Measurements from ENCODE around the gene SLC35C1. TPM values are rescaled to one million over a fixed set of nuclear protein-coding genes. Genes with fewer than 3 reads are reported as not detected.

The SLC35C1 gene
- total RNA-seq, 4 donors from 2014 or later = 24.8 to 68.8 (median 62.0) TPM

DNA sequence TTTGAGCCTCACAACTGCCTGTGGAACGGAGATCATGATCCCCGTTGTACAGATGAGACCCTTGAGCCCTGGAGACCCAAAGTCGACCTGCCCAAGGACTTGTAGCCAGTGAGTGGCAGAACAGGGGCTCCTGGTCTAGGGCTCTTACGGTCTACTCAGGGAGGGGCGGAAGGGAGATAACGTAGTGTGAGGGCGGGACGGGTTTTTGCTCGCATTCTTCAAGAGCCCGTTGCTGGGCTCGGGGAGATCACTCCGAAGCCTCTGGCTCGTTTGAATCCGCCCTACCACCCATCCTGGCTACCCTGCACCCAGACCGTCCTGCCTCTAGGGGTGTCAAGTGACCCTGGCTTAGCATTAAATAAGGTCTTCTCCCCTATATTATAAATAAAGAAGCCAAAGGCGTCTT lies 43.0 kb downstream of the SLC35C1 start:
- H3K36me3 ChIP-seq = no peaks in the 10 kb centered on the region
- peak overlapping the region; percentile 90 to 97 (median 94) for H3K27ac ChIP-seq
- no peaks in the 10 kb centered on the region for H3K27me3 ChIP-seq
- DNase-seq = peak in 2 of 3 donors; percentile 39 to 70
- H3K9me3 ChIP-seq = no peaks in the 10 kb centered on the region
- H3K4me1 ChIP-seq = peaks cover 0 to 36% (median 13%) of the 10 kb centered on the region in 4 donors
- TF ChIP-seq, protein P1, sequence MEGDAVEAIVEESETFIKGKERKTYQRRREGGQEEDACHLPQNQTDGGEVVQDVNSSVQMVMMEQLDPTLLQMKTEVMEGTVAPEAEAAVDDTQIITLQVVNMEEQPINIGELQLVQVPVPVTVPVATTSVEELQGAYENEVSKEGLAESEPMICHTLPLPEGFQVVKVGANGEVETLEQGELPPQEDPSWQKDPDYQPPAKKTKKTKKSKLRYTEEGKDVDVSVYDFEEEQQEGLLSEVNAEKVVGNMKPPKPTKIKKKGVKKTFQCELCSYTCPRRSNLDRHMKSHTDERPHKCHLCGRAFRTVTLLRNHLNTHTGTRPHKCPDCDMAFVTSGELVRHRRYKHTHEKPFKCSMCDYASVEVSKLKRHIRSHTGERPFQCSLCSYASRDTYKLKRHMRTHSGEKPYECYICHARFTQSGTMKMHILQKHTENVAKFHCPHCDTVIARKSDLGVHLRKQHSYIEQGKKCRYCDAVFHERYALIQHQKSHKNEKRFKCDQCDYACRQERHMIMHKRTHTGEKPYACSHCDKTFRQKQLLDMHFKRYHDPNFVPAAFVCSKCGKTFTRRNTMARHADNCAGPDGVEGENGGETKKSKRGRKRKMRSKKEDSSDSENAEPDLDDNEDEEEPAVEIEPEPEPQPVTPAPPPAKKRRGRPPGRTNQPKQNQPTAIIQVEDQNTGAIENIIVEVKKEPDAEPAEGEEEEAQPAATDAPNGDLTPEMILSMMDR (IDR thresholded peaks at IDR 0.05) = peak in 2 of 6 experiments; percentile 7 to 34
- TF ChIP-seq POLR2A (IDR thresholded peaks at IDR 0.05) = no peak
- peak overlapping the region; percentile 66 to 98 (median 80) for H3K4me3 ChIP-seq

GRCh38 chr11:45848654-45849081 lies 43.7 kb downstream of the SLC35C1 start:
- TF ChIP-seq POLR2A (IDR thresholded peaks at IDR 0.05) = peak in 1 of 2 donors; percentile 29
- TF ChIP-seq, protein P1 (IDR thresholded peaks at IDR 0.05) = no peak
- DNase-seq = no peak
- peak overlapping the region in 3 of 4 donors; percentile 66 to 88 (median 73) for H3K4me3 ChIP-seq
- H3K27ac ChIP-seq = peak overlapping the region in 3 of 4 donors; percentile 90 to 97 (median 96)
- H3K9me3 ChIP-seq = no peaks in the 10 kb centered on the region
- H3K36me3 ChIP-seq = no peaks in the 10 kb centered on the region
- no peaks in the 10 kb centered on the region for H3K27me3 ChIP-seq
- peaks cover 0 to 40% (median 13%) of the 10 kb centered on the region in 4 donors for H3K4me1 ChIP-seq

- DNase-seq = no peak
- no peaks in the 10 kb centered on the region for H3K36me3 ChIP-seq
- no peak overlapping the region for H3K4me3 ChIP-seq
- H3K27me3 ChIP-seq = no peaks in the 10 kb centered on the region
- peaks cover 0 to 55% (median 15%) of the 10 kb centered on the region in 4 donors for H3K4me1 ChIP-seq
- H3K27ac ChIP-seq = no peak overlapping the region
- TF ChIP-seq, protein P1 (IDR thresholded peaks at IDR 0.05) = no peak
- no peak for TF ChIP-seq POLR2A (IDR thresholded peaks at IDR 0.05)
- H3K9me3 ChIP-seq = no peaks in the 10 kb centered on the region
Observed at GRCh38 chr11:45850446-45850845, 45.5 kb downstream of the SLC35C1 start.

GRCh38 chr11:45851228-45851627 lies 46.3 kb downstream of the SLC35C1 start:
- Histone ChIP-seq H3K27ac (no peak overlapping the region), H3K9me3 (no peaks in the 10 kb centered on the region), H3K27me3 (no peaks in the 10 kb centered on the region), H3K36me3 (peaks cover 0 to 3% (median 0%) of the 10 kb centered on the region in 3 donors), H3K4me3 (no peak overlapping the region), H3K4me1 (peaks cover 0 to 63% (median 15%) of the 10 kb centered on the region in 4 donors)
- DNase-seq = no peak
- no peak for TF ChIP-seq POLR2A (IDR thresholded peaks at IDR 0.05)
- TF ChIP-seq, protein P1 (IDR thresholded peaks at IDR 0.05) = no peak

DNA sequence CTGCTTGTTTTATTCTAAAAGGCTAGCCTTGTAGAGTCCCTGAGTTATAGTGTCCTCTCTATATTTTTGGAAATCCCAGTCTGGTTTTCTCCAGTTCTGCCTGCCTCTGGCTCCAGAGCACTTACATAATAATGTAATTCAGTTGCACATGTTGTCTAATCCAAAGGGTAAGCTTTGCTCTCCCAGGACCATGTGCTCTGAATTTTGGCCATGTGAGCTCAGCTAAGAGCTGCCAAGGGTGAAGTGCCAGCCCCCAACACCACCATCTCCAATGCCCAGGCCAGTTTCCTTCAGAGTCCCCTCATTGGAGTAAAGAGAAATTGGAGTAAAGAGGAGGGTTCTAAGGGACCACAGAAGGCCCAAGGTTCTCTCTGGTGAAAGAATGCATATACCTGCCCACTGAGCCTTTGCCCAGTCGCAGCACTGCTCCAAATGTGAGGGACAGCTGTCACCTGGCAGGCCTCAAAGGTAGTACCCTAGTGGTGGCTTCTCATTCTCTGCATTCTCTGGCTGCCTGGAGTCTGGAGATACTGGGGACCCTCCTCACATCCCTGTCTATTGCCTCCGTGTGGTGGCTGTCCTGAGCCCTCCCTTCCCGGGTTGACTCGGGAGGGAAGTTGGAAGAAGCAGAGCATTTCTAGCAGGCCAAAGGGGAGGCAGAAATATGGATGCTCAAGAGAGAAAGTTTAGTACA lies 47.2 kb downstream of the SLC35C1 start:
- H3K4me1 ChIP-seq = peaks cover 0 to 67% (median 12%) of the 10 kb centered on the region in 4 donors
- no peak overlapping the region for H3K4me3 ChIP-seq
- DNase-seq = no peak
- H3K36me3 ChIP-seq = peaks cover 0 to 13% (median 0%) of the 10 kb centered on the region in 3 donors
- no peaks in the 10 kb centered on the region for H3K27me3 ChIP-seq
- no peaks in the 10 kb centered on the region for H3K9me3 ChIP-seq
- no peak overlapping the region for H3K27ac ChIP-seq
- no peak for TF ChIP-seq POLR2A (IDR thresholded peaks at IDR 0.05)
- TF ChIP-seq, protein P1 (IDR thresholded peaks at IDR 0.05) = no peak
